Lower leg skin (tissue), 4 donors: ENCODE results near the gene RASAL1. TPM values are rescaled to one million over a fixed set of nuclear protein-coding genes. Genes with fewer than 3 reads are reported as not detected.

Experiments used
- DNase-seq, 2 donors: peaks; one replicate each; pipeline ENCODE4 v3.0.0-alpha.2; 2019; ENCODE audit warnings: low spot score in 2 of 2
- H3K4me3 ChIP-seq: fragments of 200-600 bp; sonication (generic); 2 replicates; pipeline ENCODE4 v1.5.1; 2017; ENCODE audit warnings: mild to moderate bottlenecking, low read depth; ENCODE audit not compliant: poor library complexity, severe bottlenecking
- POLR2A ChIP-seq, 2 donors: fragments of 450-650 bp; IDR thresholded peaks; one replicate each; pipeline ENCODE4 v1.6.1; 2016 to 2017; ENCODE audit warnings: antibody characterized with exemption in 2 of 2, mild to moderate bottlenecking in 1 of 2, moderate library complexity in 1 of 2
- WGBS, 2 donors: methylation state at CpG; one replicate each; pipeline ENCODE4 v1.1.5; 2018; 5-methylcytosine and 5-hydroxymethylcytosine counted together
- intact Hi-C: fragments of 100-400 bp; cut with DNase I; formaldehyde crosslinking; loops from one replicate; pipeline ENCODE4 v1.15.0; 2023; ENCODE audit warnings: low total_unique reads
- total RNA-seq, 4 donors: library from RNA; depleted of rRNA; stranded (reverse); fragments of >200 nt; gene quantifications; one replicate each; pipeline ENCODE4 v1.1.0, GENCODE V29; 2016
- TF ChIP-seq, protein P1 (sequence below), 3 donors: fragments of 450-650 bp; IDR thresholded peaks; one replicate each; pipeline ENCODE4 v1.5.1; 2016; ENCODE audit warnings: antibody characterized with exemption in 3 of 3, mild to moderate bottlenecking in 3 of 3, moderate library complexity in 2 of 3

Gene RASAL1
- total RNA-seq, 4 donors from 2014 or later = 39.3 to 59.3 (median 50.9) TPM

- no peak for DNase-seq
- WGBS, 2 donors = 71 to 73% methylated on average over 3 of the region's 3 CpGs
- no peak overlapping the region for H3K4me3 ChIP-seq
- TF ChIP-seq, protein P1, sequence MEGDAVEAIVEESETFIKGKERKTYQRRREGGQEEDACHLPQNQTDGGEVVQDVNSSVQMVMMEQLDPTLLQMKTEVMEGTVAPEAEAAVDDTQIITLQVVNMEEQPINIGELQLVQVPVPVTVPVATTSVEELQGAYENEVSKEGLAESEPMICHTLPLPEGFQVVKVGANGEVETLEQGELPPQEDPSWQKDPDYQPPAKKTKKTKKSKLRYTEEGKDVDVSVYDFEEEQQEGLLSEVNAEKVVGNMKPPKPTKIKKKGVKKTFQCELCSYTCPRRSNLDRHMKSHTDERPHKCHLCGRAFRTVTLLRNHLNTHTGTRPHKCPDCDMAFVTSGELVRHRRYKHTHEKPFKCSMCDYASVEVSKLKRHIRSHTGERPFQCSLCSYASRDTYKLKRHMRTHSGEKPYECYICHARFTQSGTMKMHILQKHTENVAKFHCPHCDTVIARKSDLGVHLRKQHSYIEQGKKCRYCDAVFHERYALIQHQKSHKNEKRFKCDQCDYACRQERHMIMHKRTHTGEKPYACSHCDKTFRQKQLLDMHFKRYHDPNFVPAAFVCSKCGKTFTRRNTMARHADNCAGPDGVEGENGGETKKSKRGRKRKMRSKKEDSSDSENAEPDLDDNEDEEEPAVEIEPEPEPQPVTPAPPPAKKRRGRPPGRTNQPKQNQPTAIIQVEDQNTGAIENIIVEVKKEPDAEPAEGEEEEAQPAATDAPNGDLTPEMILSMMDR (IDR thresholded peaks at IDR 0.05) = no peak
- TF ChIP-seq POLR2A (IDR thresholded peaks at IDR 0.05) = no peak
- intact Hi-C loops = no loop called here
Measured at GRCh38 chr12:113072136-113072535, 63.4 kb downstream of the RASAL1 start.

GRCh38 chr12:113071135-113072112 is 64.1 kb downstream of the RASAL1 start:
- WGBS, 2 donors = 71 to 77% methylated on average over 21 of the region's 21 CpGs
- DNase-seq = no peak
- no peak overlapping the region for H3K4me3 ChIP-seq
- intact Hi-C loops = no loop called here
- TF ChIP-seq POLR2A (IDR thresholded peaks at IDR 0.05) = no peak
- TF ChIP-seq, protein P1 (IDR thresholded peaks at IDR 0.05) = no peak

DNA sequence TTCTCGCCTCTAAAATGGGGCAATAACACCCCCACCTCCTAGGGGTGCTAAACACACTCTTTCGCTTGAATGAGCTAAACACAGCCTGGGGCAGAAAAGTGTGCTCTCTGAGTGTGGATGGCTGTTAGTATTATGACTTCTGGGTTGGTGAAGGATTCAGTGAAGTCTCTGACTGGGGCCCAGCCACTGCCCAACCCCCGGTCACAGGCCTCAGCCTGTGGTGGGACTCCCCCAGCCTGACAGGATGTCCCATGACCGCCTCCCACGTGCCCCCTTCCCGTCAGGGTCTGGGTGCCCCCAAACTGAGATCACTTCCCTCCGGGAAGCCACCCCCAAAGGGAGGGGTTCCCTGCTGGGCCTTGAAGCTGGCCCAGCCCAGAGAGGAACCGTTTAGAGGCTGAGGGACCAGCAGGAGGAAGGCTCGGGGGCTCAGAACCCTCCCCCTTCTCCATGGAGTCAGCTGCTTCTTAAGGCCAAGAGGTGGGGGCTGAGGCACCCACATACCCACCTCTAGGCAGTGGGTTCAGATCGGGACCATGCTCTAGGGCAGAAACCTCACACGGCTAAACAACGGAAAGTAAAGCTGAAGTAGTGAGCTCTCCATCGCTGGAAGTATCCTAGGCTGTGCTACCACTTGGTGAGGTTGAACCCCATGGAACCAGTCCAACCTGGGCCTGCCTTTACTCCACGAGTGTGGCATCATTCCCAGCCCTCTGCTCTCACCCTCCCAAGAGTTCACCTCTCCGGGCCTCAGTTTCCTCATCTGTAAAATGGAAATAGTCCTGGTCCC is 65.2 kb downstream of the RASAL1 start:
- DNase-seq = no peak
- intact Hi-C loops = no loop called here
- no peak overlapping the region for H3K4me3 ChIP-seq
- TF ChIP-seq, protein P1 (IDR thresholded peaks at IDR 0.05) = no peak
- TF ChIP-seq POLR2A (IDR thresholded peaks at IDR 0.05) = no peak
- 56 to 75% methylated on average over 11 to 15 of the region's 15 CpGs for WGBS, 2 donors

DNA sequence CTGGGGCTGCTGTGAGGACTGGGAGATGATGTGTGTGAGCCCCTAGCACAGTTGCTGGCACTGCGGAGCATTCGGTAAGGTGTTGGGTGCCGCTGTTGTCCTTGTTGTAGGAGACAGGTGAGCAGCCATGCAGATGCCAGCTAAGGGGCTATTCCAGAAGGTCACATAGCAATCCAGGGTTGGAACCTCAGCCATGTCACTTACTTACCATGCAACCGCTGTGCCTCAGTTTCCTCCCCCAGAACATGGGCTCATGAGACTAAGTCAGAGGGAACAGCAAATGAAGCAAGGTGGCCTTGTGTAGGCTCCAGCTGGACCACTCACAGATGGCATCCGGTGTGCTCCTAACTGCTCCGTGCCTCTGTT is 65.8 kb downstream of the RASAL1 start:
- TF ChIP-seq POLR2A (IDR thresholded peaks at IDR 0.05) = no peak
- TF ChIP-seq, protein P1 (IDR thresholded peaks at IDR 0.05) = no peak
- no peak overlapping the region for H3K4me3 ChIP-seq
- DNase-seq = no peak
- WGBS, 2 donors = 88 to 89% methylated on average over 6 of the region's 6 CpGs
- intact Hi-C loops = no loop called here

- no peak for DNase-seq
- 78 to 84% methylated on average over 5 of the region's 5 CpGs for WGBS, 2 donors
- intact Hi-C loops = no loop called here
- no peak overlapping the region for H3K4me3 ChIP-seq
- TF ChIP-seq POLR2A (IDR thresholded peaks at IDR 0.05) = no peak
- TF ChIP-seq, protein P1 (IDR thresholded peaks at IDR 0.05) = no peak
Measured at GRCh38 chr12:113069149-113069548, 66.4 kb downstream of the RASAL1 start.
